ACHN (cell line): ENCODE data around the gene DMD.
"Not testable (repeated sequence)": the region's sequence is repeated elsewhere in the genome, so short reads cannot be mapped to it uniquely, and the experiment has no call there.

ENCODE experiments used
- DNase-seq: peaks from one replicate; pipeline ENCODE4 v3.0.0-alpha.2; 2015
- in situ Hi-C: cut with HindIII; loops from 2 replicates; pipeline ENCODE4 v1.10.0; 2017; ENCODE audit warnings: low sequenced_read_pairs, low pct_ligation_motif_present, low pct_unique_long_range_greater_than_20kb

The DMD gene

GRCh38 chrX:32576885-32577284 lies 634.5 kb downstream of the DMD start:
- no peak for DNase-seq
- in situ Hi-C loops, result no loop called here

DNA sequence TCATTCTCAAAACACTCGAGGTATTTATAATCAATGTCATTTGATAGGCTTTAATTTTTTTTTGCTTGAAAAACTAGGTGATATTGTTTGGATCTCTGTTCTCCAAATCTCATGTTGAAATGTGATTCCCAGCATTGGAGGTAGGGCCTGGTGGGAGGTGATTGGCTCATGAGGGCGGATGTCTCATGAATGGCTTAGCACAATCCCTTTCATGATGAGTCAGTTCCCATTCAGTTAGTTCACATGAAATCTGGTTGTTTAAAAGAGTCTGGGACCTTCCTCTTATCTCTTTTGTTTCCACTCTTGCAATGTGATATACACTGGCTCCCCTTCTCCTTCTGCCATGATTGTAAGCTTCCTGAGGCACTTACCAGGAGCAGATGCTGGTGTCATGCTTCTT lies 638.7 kb downstream of the DMD start:
- DNase-seq, result no peak

GRCh38 chrX:32571579-32571978 lies 639.8 kb downstream of the DMD start:
- in situ Hi-C loops, result no loop called here
- no peak for DNase-seq

More for the DNA sequence above, 638.7 kb downstream of the DMD start:
- in situ Hi-C loops, result no loop called here

DNA sequence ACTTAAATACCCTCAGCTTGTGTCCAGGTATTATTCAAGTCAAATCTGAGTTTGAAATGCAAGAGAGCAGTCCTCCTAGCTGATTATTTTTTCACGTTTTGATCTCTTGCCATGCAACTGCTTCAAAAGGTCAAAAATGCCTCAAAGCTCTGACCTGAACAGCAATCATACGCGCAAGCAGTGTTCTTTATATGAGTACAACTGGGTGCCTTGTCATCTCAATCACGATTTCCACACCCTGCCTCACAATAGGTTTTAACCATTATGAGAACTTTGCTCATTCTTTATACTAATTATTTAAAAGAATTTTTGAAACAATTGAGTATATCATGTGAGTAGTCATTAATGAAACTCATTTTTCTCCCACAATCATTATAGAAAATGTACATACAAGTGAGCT lies 649.1 kb downstream of the DMD start:
- in situ Hi-C loops, result no loop called here
- no peak for DNase-seq

DNA sequence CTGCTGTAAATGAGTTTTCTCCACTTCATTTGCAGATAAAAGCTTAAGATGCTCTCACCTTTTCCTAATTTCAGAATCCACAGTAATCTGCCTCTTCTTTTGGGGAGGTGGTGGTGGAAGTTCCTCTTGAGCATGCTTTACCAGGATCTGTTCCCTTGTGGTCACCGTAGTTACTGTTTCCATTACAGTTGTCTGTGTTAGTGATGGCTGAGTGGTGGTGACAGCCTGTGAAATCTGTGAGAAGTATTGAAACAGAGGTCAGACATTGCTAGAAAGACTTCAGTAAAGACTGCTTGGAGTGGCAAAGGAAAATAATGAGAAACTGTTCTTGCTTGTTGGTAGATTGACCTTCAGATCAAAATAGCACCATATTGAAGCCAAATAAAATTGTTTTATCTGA lies 666.2 kb downstream of the DMD start:
- no peak for DNase-seq
- in situ Hi-C loops, result no loop called here

DNA sequence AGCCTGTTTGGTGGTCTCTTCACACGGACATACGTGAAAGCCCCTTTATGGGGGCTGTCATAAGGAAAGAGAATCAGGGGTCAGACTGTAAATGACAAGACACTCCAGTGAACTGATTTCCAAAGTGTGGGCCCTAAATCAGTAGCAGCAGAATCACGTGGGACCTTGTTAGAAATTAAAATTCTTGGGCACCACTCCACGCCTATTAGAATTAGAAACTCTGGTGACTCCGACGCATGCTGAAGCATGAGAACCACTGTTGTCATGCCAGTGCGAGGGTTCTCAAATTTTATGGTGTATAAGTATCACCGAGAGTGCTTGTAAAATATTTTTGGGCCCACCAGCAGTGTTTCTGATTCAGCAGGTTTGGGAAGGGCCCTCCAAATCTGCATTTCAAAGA lies 672.8 kb downstream of the DMD start:
- in situ Hi-C loops, result no loop called here
- no peak for DNase-seq

DNA sequence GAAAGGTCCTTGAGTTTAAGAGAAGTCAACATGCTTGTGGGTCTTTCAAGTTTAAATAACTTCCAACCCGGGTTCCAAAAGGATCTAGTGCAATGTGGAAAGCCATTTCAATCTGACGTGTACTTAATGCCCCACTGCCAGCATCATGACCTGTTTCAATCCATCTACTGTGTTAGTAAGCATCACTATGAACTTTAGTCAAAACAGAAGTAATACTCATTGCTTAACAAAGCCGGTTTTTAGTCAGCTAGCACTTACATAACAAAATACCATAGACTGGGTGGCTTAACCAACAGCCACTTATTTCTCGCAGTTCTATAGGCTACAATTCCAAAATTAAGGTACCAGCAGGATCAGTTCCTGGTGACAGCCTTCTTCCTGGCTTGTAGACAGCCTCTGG lies 677.5 kb downstream of the DMD start:
- in situ Hi-C loops, result no loop called here
- no peak for DNase-seq

GRCh38 chrX:32532262-32532661 lies 679.1 kb downstream of the DMD start:
- in situ Hi-C loops, result no loop called here
- no peak for DNase-seq

DNA sequence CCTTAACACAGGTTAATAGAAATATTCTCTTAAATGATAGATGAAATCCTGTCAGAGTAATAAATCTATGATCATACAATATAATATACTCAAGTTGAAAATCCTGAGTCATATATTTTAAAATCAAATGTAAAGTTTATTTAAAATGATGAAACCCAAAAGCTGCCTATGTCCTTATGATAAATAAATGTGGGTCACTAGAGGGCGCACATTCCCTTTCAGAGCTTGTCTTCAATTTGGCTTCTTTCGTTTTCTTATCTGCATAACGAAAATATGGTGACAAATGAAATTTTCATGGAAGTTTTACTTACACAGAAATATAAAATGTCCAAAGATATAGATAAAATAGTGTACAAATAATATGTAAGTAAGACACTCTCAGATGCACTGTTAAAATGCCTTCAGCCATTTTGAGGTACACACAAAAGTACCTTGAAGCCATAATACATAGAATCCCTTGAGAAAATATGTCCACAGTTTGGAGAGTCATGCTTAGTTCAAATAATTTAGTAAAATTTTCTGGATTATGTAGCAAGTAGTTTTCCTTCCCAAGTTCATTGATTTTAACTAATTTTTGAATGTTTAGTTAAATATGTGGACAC lies 680.4 kb downstream of the DMD start:
- DNase-seq, result peak; percentile 25

GRCh38 chrX:32528451-32528850 lies 682.9 kb downstream of the DMD start:
- in situ Hi-C loops, DNase-seq: not testable (repeated sequence)

More for the DNA sequence above, 680.4 kb downstream of the DMD start:
- in situ Hi-C loops, result no loop called here

- in situ Hi-C loops, result no loop called here
- DNase-seq, result no peak
Measured at GRCh38 chrX:32525234-32525633, 686.1 kb downstream of the DMD start.

DNA sequence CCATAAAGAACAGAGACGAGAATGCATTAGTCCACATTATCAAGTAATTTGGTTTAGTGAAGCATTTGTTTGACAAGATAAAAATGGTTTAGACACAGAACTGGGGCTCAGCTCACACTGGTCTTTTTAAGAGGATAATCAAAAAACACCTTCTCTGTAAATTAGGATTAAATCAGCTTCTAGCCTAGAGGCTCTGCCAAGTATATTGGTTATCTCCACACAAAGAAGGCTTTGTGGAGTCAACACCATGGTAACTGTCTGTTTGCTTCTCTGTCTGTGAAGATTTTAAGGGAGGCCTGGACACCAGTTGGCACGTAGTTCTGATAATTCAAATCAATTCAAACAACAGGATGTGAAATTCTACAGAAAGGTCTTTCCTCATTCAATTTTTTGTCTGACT lies 687.0 kb downstream of the DMD start:
- in situ Hi-C loops, result no loop called here
- no peak for DNase-seq

- in situ Hi-C loops, result no loop called here
Measured at GRCh38 chrX:32520789-32521188, 690.6 kb downstream of the DMD start.

GRCh38 chrX:32514986-32515385 lies 696.4 kb downstream of the DMD start:
- in situ Hi-C loops, result no loop called here

More at GRCh38 chrX:32520789-32521188, 690.6 kb downstream of the DMD start:
- no peak for DNase-seq

DNA sequence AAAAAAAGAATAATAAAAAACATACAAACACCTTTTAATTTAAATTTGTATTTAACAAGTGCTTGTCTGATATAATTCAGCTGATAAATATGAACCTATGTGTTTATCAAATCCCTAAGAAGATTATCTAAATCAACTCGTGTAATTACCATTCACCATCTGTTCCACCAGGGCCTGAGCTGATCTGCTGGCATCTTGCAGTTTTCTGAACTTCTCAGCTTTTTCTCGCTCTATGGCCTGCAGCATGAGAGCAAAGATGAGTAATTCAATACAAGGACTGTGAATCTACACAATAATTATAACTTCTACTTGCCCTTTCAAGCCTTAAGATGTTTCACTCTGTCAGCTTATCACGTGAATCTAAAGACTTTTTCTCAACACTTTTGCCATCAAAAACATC lies 709.7 kb downstream of the DMD start:
- no peak for DNase-seq

More at GRCh38 chrX:32514986-32515385, 696.4 kb downstream of the DMD start:
- no peak for DNase-seq

GRCh38 chrX:32496671-32497070 lies 714.7 kb downstream of the DMD start:
- DNase-seq, result no peak
- in situ Hi-C loops, result no loop called here

More for the DNA sequence above, 709.7 kb downstream of the DMD start:
- in situ Hi-C loops, result no loop called here

- in situ Hi-C loops, result no loop called here
- no peak for DNase-seq
Measured at GRCh38 chrX:32495855-32496254, 715.5 kb downstream of the DMD start.

DNA sequence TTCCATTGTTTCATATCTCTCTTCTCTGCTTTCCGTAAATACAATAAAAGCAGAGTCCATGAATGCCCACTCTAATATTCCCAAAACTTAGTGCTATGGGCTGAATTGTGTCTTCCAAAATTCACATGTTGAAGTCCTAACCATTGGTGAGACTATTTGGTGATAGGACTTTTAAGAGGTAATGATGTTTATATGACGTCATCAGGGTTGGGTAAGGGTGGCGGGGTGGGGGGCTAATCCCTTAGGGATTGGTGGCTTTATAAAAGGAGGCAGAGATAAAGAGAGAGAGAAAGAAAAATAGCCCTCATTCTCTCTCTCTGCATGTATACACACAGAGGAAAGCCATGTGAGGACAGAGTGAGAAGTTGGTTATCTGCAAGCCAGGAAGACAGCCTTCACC lies 722.2 kb downstream of the DMD start:
- in situ Hi-C loops, result no loop called here
- DNase-seq, result no peak

GRCh38 chrX:32483534-32484136 lies 727.7 kb downstream of the DMD start:
- DNase-seq, result no peak

GRCh38 chrX:32480019-32480418 lies 731.3 kb downstream of the DMD start:
- no peak for DNase-seq
- in situ Hi-C loops, result no loop called here

More at GRCh38 chrX:32483534-32484136, 727.7 kb downstream of the DMD start:
- in situ Hi-C loops, result no loop called here
